BE2C (cell line): ENCODE measurements around the gene NRXN2.

ENCODE experiments used
- DNase-seq: peaks from one replicate; pipeline ENCODE4 v3.0.0-alpha.2; 2020
- H3K27me3 ChIP-seq: fragments of 250-450 bp; sonication (Bioruptor Pico); 2 replicates; pipeline ENCODE4 v1.5.1; 2020; ENCODE audit warnings: mild to moderate bottlenecking
- H3K36me3 ChIP-seq: fragments of 250-450 bp; sonication (Bioruptor Pico); 2 replicates; pipeline ENCODE4 v1.5.1; 2020; ENCODE audit warnings: mild to moderate bottlenecking
- H3K4me1 ChIP-seq: fragments of 250-450 bp; sonication (Bioruptor Pico); 2 replicates; pipeline ENCODE4 v1.5.1; 2020
- H3K4me3 ChIP-seq: 2 replicates; pipeline ENCODE4 v1.5.1; 2011; ENCODE audit warnings: low read depth, low read length
- H3K9me3 ChIP-seq: fragments of 250-450 bp; sonication (Bioruptor Pico); 2 replicates; pipeline ENCODE4 v1.5.1; 2020
- CTCF ChIP-seq: IDR thresholded peaks from 2 replicates; pipeline ENCODE4 v1.5.1; 2012; ENCODE audit warnings: mild to moderate bottlenecking, low read depth, low read length

NRXN2 gene

GRCh38 chr11:64764040-64764611 is 41.1 kb upstream of the NRXN2 start:
- no peak for DNase-seq
- peaks cover 56% of the 10 kb centered on the region for H3K36me3 ChIP-seq
- no peak for TF ChIP-seq CTCF
- H3K27me3 ChIP-seq, result no peaks in the 10 kb centered on the region
- H3K4me3 ChIP-seq, result no peak overlapping the region
- peaks cover 8% of the 10 kb centered on the region for H3K4me1 ChIP-seq
- no peaks in the 10 kb centered on the region for H3K9me3 ChIP-seq

GRCh38 chr11:64763526-64764039 is 40.6 kb upstream of the NRXN2 start:
- no peak for DNase-seq
- Histone ChIP-seq H3K4me1 (peaks cover 8% of the 10 kb centered on the region), H3K9me3 (no peaks in the 10 kb centered on the region), H3K4me3 (no peak overlapping the region), H3K27me3 (no peaks in the 10 kb centered on the region), H3K36me3 (peaks cover 51% of the 10 kb centered on the region)
- no peak for TF ChIP-seq CTCF

- TF ChIP-seq CTCF, result no peak
- no peak for DNase-seq
- peaks cover 8% of the 10 kb centered on the region for H3K4me1 ChIP-seq
These were observed 39.9 kb upstream of the NRXN2 start for GRCh38 chr11:64762674-64763525.

GRCh38 chr11:64762277-64762673 is 39.3 kb upstream of the NRXN2 start:
- TF ChIP-seq CTCF, result no peak
- H3K27me3 ChIP-seq, result no peaks in the 10 kb centered on the region
- H3K36me3 ChIP-seq, result peaks cover 38% of the 10 kb centered on the region
- H3K4me1 ChIP-seq, result peaks cover 8% of the 10 kb centered on the region
- DNase-seq, result no peak
- no peak overlapping the region for H3K4me3 ChIP-seq
- no peaks in the 10 kb centered on the region for H3K9me3 ChIP-seq

More at GRCh38 chr11:64762674-64763525, 39.9 kb upstream of the NRXN2 start:
- Histone ChIP-seq H3K36me3 (peaks cover 44% of the 10 kb centered on the region), H3K9me3 (no peaks in the 10 kb centered on the region), H3K4me3 (no peak overlapping the region), H3K27me3 (no peaks in the 10 kb centered on the region)

- no peak for TF ChIP-seq CTCF
- no peak for DNase-seq
- Histone ChIP-seq H3K4me3 (no peak overlapping the region), H3K9me3 (no peaks in the 10 kb centered on the region), H3K27me3 (no peaks in the 10 kb centered on the region), H3K36me3 (peaks cover 30% of the 10 kb centered on the region), H3K4me1 (peaks cover 8% of the 10 kb centered on the region)
These were observed 37.9 kb upstream of the NRXN2 start for GRCh38 chr11:64760759-64761420.
